ENCODE data around the gene SLC22A31.

The SLC22A31 gene

DNA sequence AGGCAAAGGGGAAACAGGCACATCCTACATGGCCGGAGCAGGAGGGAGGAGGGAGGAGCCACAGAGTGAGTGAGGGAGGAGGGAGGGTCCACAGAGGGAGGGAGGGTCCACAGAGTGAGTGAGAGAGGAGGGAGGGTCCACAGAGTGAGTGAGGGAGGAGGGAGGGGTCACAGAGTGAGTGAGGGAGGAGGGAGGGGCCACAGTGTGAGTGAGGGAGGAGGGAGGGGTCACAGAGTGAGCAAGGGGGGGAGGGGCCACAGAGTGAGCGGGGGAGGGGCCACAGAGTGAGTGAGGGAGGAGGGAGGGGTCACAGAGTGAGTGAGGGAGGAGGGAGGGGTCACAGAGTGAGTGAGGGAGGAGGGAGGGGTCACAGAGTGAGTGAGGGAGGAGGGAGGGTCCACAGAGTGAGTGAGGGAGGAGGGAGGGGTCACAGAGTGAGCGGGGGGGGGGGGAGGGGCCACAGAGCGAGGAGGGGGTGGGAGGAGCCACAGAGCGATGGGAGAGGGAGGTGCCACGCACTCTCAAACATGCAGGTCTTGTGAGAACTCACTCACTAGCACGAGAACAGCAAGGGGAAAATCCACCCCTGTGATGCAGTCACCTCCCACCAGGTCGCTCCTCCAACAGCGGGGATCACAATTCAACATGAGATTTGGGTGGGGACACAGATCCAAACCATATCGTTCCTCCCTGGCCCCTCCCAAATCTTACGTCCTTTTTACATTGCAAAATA is 53.1 kb downstream of the SLC22A31 start:
- DNase-seq: no peak

DNA sequence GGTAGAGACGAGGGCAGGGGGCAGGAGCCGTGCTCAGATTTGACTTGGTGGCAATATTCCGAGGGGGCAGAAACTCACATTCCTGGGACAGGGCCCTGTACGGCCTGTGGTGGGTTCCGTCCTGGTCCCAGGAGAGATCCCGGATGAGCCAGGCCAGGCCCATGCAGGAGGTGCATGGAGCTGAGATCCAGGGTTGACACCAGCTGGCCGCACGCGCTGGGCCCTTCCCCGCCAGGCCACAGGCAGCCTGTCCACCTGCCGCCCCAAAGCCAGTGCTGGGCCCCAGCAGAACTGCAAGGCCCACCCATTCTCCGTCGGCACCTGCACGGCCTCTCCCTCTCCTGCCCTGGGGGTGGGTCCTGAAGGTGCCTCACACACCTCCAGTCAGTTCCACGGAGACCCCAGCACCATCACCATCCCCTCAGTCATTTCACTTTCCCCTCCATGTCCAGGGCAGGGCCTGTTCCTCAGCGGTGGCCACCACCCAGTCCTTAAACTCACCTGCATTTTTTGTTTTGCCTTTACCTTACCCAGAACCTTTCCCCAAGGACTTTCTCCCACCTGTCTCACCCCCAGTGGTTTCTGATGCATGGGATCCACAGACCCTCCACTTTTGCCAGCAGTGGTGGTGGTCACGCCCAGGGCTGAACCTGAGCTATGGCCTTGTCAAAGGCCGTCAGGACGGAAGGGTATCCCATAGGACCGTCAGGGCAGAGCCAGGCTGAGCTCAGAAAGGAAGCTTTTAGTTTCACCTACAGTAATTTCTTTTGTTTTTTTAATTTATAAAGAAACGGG is 53.9 kb downstream of the SLC22A31 start:
- no peak for DNase-seq

Measured in HCEC 1CT (cell line).